ENCODE measurements around the gene ZFP36L2.

ZFP36L2 gene

DNA sequence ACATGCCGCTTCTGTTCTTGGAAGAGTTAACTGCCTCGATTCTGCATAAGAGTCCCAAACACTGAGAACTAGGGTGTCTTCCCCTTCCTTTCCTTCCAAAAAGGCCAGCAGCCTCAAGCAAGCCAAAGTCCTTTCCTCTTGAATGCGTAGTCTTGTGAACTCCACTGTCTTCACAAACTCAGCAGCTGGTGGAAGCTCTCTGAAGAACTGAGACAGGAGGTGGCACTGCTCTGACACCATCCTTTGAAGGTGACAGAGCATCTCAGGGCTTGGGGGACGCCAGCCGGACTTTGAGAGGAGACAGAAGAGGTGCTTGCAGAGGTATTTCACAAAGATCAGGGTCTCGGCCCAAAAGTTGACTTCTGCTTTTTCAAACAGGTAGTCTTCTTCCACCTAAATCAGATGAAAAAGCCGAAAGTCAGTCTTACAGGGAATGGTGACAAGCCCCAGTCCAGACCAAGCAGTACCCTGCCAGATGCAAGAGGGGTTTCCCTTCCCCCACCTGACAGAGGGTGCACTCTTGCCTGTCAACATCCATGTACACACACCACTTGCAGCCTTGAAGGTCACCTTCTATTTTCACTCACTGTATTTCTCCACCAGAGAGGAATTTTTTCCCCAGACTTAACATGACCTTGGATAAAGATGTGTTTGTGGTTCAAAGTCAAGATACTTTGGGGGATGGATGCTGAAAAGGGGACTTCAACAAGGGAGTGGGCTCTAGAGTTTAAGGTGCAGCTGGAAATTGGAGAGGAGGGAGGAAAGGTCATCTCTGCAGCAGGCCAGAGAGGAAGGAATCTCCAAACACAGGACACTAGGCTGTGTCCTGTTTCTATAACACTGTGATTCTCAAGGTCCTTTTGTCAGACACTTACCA lies 4.8 kb upstream of the ZFP36L2 start:
- peaks cover 63% of the 10 kb centered on the region for H3K4me1 Mint-ChIP-seq
- no peak for ATAC-seq
- peak overlapping the region; percentile 71 for H3K27ac Mint-ChIP-seq
- H3K4me3 Mint-ChIP-seq = no peak overlapping the region
- peaks cover 21% of the 10 kb centered on the region for H3K36me3 Mint-ChIP-seq
- H3K27me3 Mint-ChIP-seq = no peaks in the 10 kb centered on the region
- no peaks in the 10 kb centered on the region for H3K9me3 Mint-ChIP-seq

DNA sequence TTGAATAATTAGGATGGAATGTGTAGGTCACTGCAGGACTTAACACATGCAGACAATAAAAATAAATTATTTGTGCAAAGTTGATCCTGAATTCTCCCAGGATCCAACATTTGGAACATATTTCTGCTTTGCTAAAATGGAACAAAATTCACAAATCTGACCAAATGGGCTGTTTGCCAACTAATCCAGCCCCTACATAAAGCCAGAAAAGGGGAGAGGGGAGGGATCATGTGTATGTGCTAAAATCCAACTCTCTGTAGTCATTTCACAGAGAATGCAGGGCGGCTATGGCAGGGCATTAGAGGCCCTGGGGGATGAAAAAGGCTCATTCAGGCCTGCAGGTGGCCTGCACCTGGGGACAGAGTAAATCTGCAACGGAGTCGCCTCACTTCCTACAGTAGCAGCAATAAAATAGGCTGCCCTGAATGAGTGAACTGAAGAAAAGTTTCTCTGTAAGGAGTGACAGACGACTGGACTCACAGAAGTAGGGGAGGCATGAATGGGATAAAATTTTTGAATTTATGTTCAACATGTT lies 4.0 kb upstream of the ZFP36L2 start:
- H3K27me3 Mint-ChIP-seq = no peaks in the 10 kb centered on the region
- peak overlapping the region; percentile 71 for H3K27ac Mint-ChIP-seq
- no peak for ATAC-seq
- H3K36me3 Mint-ChIP-seq = peaks cover 29% of the 10 kb centered on the region
- peaks cover 63% of the 10 kb centered on the region for H3K4me1 Mint-ChIP-seq
- H3K4me3 Mint-ChIP-seq = no peak overlapping the region
- no peaks in the 10 kb centered on the region for H3K9me3 Mint-ChIP-seq

GRCh38 chr2:43228756-43229659 lies 2.6 kb upstream of the ZFP36L2 start:
- no peaks in the 10 kb centered on the region for H3K27me3 Mint-ChIP-seq
- H3K4me3 Mint-ChIP-seq = peak overlapping the region; percentile 32
- H3K27ac Mint-ChIP-seq = peak overlapping the region; percentile 18
- H3K9me3 Mint-ChIP-seq = no peaks in the 10 kb centered on the region
- no peak for ATAC-seq
- peaks cover 56% of the 10 kb centered on the region for H3K4me1 Mint-ChIP-seq
- peaks cover 40% of the 10 kb centered on the region for H3K36me3 Mint-ChIP-seq

DNA sequence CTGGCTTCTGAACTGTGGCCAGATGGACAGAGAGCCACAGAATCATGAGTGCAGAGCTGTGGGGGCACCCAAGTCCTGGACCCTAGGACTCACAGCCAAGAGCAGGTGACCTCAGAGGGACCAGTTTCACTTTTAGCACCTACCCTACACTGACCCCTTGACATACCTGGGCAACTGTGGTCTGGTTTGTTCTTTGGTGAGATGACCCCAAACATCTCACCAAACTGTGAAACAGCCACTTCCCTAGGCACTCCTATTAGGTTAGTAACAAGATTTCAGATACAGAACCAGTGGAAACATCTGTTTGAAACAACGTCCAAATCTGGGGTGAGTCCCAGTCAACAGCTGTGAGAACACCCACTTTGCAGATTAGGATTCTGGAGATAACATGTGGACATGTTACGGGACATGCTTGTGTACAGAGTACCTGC lies 1.9 kb upstream of the ZFP36L2 start:
- peaks cover 49% of the 10 kb centered on the region for H3K4me1 Mint-ChIP-seq
- peak overlapping the region; percentile 98 for H3K4me3 Mint-ChIP-seq
- H3K9me3 Mint-ChIP-seq = no peaks in the 10 kb centered on the region
- ATAC-seq = no peak
- peak overlapping the region; percentile 93 for H3K27ac Mint-ChIP-seq
- peaks cover 47% of the 10 kb centered on the region for H3K36me3 Mint-ChIP-seq
- H3K27me3 Mint-ChIP-seq = no peaks in the 10 kb centered on the region

DNA sequence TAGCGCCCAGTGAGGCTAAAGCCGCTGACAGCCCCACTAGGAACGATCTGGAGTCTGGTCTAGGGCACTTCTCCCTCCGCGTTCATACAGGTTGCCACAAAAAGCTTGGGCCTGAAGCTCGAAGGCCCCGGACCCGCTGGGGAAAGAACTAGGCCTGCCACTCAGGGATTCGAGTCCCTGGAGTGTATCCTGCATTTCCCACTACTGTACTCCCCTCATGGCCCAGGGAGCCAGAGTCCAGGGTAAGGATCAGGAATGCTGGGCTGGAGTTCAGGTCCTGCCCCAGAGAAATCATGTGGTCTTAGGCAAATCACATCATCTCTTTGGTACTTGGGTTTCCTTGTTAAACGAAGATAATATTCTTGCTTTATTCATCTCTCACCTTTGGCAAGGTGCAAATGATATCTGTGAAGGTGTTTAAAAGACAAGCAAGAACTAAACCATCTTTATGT lies 1.4 kb upstream of the ZFP36L2 start:
- H3K27me3 Mint-ChIP-seq = no peaks in the 10 kb centered on the region
- no peaks in the 10 kb centered on the region for H3K9me3 Mint-ChIP-seq
- peaks cover 44% of the 10 kb centered on the region for H3K4me1 Mint-ChIP-seq
- peaks cover 47% of the 10 kb centered on the region for H3K36me3 Mint-ChIP-seq
- ATAC-seq = no peak
- peak overlapping the region; percentile 98 for H3K4me3 Mint-ChIP-seq
- H3K27ac Mint-ChIP-seq = peak overlapping the region; percentile 93

- H3K4me1 Mint-ChIP-seq = peaks cover 42% of the 10 kb centered on the region
- H3K36me3 Mint-ChIP-seq = peaks cover 47% of the 10 kb centered on the region
- no peaks in the 10 kb centered on the region for H3K27me3 Mint-ChIP-seq
- H3K4me3 Mint-ChIP-seq = peak overlapping the region; percentile 98
- no peaks in the 10 kb centered on the region for H3K9me3 Mint-ChIP-seq
- ATAC-seq = peak; percentile 62
- H3K27ac Mint-ChIP-seq = peak overlapping the region; percentile 93
These were observed 786 bp upstream of the ZFP36L2 start for GRCh38 chr2:43226955-43227829.

DNA sequence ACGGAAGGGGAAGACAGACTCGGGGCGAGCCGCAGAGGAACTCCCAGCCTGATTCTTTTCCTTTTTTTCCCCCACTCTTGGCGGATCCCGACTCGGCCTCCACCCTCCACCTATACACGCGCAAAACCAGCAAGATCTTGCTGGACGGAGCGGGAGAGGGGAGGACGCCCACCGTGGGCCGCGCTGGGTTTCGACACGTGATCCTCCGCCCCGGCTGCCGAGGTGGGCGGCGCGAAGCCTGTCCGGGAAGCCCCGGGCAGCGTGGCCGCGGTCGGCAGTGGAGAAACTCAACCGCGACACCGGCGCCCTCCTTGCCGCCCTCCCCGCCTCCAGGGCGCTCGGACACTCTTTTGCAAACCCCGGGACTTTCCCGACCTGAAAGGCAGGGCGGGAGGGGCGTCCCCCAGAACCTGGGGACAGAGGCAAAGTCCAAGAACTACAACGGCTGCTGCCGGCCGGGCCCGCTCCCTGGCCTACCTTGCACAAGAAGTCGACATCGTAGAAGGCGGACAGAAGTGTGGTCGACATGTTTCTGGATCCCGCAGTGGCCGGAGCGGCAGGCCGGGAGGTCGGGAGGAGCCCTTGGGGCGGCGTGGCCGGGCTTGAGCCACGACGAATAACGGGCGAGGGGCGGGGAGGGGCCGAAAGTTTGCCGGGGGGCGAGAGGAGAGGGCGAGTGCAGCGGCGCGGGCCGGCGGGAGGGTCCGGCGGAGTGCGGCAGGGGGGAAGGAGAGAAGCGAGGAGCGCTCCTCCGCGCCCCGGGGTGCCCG lies 433 bp downstream of the ZFP36L2 start:
- Mint-ChIP-seq H3K27me3 (no peaks in the 10 kb centered on the region), H3K4me1 (peaks cover 47% of the 10 kb centered on the region), H3K27ac (peak overlapping the region; percentile 93), H3K9me3 (no peaks in the 10 kb centered on the region), H3K36me3 (peaks cover 40% of the 10 kb centered on the region), H3K4me3 (peak overlapping the region; percentile 96)
- peak; percentile 51 for ATAC-seq

DNA sequence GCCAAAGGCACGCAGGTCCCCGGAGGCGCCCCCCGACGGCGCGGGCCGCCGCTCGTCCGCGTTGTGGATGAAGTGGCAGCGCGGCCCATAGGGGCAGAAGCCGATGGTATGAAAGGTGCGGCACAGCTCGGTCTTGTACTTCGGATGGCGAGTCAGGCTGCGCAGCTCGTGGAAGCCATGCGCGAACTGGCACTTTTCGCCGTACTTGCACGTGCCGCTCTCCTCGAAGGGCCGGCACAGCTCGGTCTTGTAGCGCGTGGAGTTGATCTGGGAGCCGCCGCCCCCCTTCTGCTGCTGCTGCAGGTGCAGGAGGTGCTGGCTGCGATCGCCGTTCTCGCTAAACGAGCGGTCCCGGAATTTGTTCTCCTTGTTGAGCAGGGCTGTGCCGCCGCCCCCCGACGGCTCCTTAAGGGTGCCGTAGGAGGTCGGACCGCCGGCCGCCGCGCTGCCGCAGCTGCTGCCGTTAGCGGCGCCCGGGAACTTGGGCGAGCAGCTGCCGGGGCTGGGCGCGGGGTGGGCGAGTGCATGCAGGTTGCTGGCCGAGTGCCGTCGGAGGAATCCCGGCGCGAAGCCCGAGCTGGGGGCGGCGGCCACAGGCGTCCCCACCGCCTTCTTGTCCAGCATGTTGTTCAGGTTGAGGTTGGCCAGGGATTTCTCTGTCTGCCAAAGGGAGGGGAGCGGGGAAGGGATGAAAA lies 1.2 kb downstream of the ZFP36L2 start:
- Mint-ChIP-seq H3K27me3 (no peaks in the 10 kb centered on the region), H3K4me1 (peaks cover 47% of the 10 kb centered on the region), H3K9me3 (no peaks in the 10 kb centered on the region), H3K36me3 (peaks cover 32% of the 10 kb centered on the region), H3K27ac (peak overlapping the region; percentile 93), H3K4me3 (peak overlapping the region; percentile 96)
- ATAC-seq = no peak

DNA sequence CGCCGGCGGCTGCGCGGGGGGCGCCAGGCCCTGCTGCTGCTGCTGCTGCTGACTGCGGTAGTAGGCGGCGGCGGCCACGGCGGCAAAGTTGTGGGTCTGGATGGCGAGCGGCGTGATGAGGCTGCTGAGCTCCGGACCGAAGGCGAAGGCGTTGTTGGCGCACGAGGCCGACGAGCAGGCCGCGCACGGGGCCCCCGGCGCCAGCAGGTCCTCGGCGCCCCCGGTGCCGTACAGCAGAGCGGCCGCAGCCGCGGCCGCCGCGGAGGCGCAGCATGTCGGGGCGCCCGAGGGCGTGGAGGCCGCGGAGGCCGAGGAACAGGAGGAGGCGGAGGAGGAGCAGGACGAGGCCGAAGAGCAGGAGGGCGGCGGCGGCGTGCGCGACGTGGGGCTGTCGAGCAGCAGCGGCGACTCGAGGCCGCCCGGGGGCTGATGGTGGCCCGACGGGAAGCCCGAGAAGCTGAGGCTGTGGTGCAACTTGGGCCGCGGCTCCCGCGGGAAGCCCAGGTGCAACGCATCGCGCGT lies 1.8 kb downstream of the ZFP36L2 start:
- no peak for ATAC-seq
- H3K27me3 Mint-ChIP-seq = no peaks in the 10 kb centered on the region
- peaks cover 50% of the 10 kb centered on the region for H3K4me1 Mint-ChIP-seq
- H3K4me3 Mint-ChIP-seq = peak overlapping the region; percentile 96
- no peaks in the 10 kb centered on the region for H3K9me3 Mint-ChIP-seq
- H3K36me3 Mint-ChIP-seq = peaks cover 29% of the 10 kb centered on the region
- H3K27ac Mint-ChIP-seq = peak overlapping the region; percentile 93

- ATAC-seq = no peak
- Mint-ChIP-seq H3K4me3 (peak overlapping the region; percentile 96), H3K36me3 (peaks cover 25% of the 10 kb centered on the region), H3K9me3 (no peaks in the 10 kb centered on the region), H3K4me1 (peaks cover 50% of the 10 kb centered on the region), H3K27me3 (no peaks in the 10 kb centered on the region), H3K27ac (peak overlapping the region; percentile 93)
These were observed 2.3 kb downstream of the ZFP36L2 start for GRCh38 chr2:43224131-43224570.

- Mint-ChIP-seq H3K4me3 (peak overlapping the region; percentile 96), H3K9me3 (no peaks in the 10 kb centered on the region), H3K27ac (peak overlapping the region; percentile 93), H3K4me1 (peaks cover 50% of the 10 kb centered on the region), H3K27me3 (no peaks in the 10 kb centered on the region), H3K36me3 (peaks cover 25% of the 10 kb centered on the region)
- no peak for ATAC-seq
These were observed 2.8 kb downstream of the ZFP36L2 start for GRCh38 chr2:43223521-43224001.

DNA sequence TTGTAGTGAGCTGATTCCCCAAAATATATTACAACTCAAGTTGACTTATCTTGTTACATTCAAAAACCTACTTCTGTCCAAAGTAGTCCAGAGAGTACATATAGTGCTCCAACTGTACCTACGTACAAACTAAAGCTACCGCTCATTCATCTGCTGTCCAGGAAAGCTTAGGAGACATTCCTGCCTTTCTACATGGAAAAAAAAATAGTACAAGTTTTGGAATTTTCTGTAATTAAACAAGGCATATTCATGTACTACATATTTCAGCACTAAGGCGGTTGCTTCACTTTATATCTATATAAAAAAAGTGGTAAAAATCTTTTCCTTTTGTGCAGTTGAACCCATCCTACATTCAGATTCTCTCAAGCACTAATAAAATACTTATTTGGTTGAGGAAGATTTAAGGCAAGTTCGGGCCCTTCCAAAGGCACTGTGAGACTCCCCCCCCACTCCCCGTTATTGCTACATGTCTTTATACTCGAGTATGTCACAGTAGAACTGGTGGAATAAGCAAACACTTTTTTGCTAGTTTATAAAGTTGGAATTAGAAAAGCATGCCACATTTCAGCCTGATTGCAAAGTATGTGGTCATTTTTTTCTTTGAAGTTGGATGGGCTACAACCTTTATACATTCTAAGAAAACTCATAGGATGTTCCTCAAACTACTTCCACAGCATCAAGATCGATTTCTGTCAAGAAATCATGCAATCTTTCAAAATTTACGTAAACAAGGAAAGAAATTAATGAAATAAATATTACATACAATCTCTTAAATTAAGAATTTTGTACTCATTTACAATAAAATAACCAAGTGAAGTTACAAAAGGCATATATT lies 3.7 kb downstream of the ZFP36L2 start:
- Mint-ChIP-seq H3K27me3 (no peaks in the 10 kb centered on the region), H3K36me3 (peaks cover 25% of the 10 kb centered on the region), H3K4me3 (peak overlapping the region; percentile 72), H3K27ac (peak overlapping the region; percentile 80), H3K9me3 (no peaks in the 10 kb centered on the region), H3K4me1 (peaks cover 44% of the 10 kb centered on the region)
- ATAC-seq = no peak
